GM19455 (cell line): Measurements from ENCODE around the gene POLR2J.
A peak's percentile ranks its signal among the peaks of the same experiment; 100 is the strongest.
"Not testable (repeated sequence)": the region's sequence is repeated elsewhere in the genome, so short reads cannot be mapped to it uniquely, and the experiment has no call there.

Experiments
- ATAC-seq: cut with Tn5 transposase; IDR thresholded peaks from one replicate; pipeline ENCODE4 v1.9.1; 2021; ENCODE audit not compliant: unreplicated experiment

POLR2J gene

GRCh38 chr7:102467581-102468477 is 10.9 kb downstream of the POLR2J start:
- no peak for ATAC-seq

GRCh38 chr7:102466097-102466496 is 12.6 kb downstream of the POLR2J start:
- ATAC-seq = no peak

- ATAC-seq = peak; percentile 85
Observed at GRCh38 chr7:102464577-102465280, 14.0 kb downstream of the POLR2J start, which contains the start of the genes ALKBH4 and LRWD1. Gene ALKBH4 (minus strand): TSS chr7:102464863. CDS start chr7:102464836, 27 bp downstream. Gene LRWD1 (plus strand): TSS chr7:102464984. CDS start chr7:102465081, 97 bp downstream.

GRCh38 chr7:102463841-102464576 is 14.7 kb downstream of the POLR2J start:
- ATAC-seq = peak; percentile 3

- ATAC-seq = no peak
Observed at GRCh38 chr7:102460467-102460866, 18.3 kb downstream of the POLR2J start.

- no peak for ATAC-seq
Observed at GRCh38 chr7:102459221-102459844, 19.4 kb downstream of the POLR2J start.

- no peak for ATAC-seq
Observed at GRCh38 chr7:102457352-102457924, 21.3 kb downstream of the POLR2J start.

GRCh38 chr7:102456327-102456726 is 22.4 kb downstream of the POLR2J start:
- ATAC-seq = no peak

GRCh38 chr7:102455596-102455995 is 23.1 kb downstream of the POLR2J start:
- ATAC-seq = no peak

- not testable (repeated sequence) for ATAC-seq
Observed at GRCh38 chr7:102454932-102455331, 23.8 kb downstream of the POLR2J start.

- no peak for ATAC-seq
Observed at GRCh38 chr7:102454468-102454867, 24.3 kb downstream of the POLR2J start.

- no peak for ATAC-seq
Observed at GRCh38 chr7:102453319-102453718, 25.4 kb downstream of the POLR2J start.

GRCh38 chr7:102452451-102452850 is 26.3 kb downstream of the POLR2J start:
- ATAC-seq = no peak

GRCh38 chr7:102451371-102452054 is 27.2 kb downstream of the POLR2J start:
- no peak for ATAC-seq

GRCh38 chr7:102450242-102450641 is 28.5 kb downstream of the POLR2J start:
- no peak for ATAC-seq

- no peak for ATAC-seq
Observed at GRCh38 chr7:102449136-102449535, 29.6 kb downstream of the POLR2J start.

GRCh38 chr7:102447311-102447710 is 31.4 kb downstream of the POLR2J start:
- ATAC-seq = no peak

GRCh38 chr7:102446387-102447156 is 32.1 kb downstream of the POLR2J start:
- no peak for ATAC-seq

GRCh38 chr7:102445674-102446071 is 33.0 kb downstream of the POLR2J start:
- no peak for ATAC-seq
